AG04450 (cell line): Measurements from ENCODE around the gene ANKRD13A. TPM values are rescaled to one million over a fixed set of nuclear protein-coding genes. Genes with fewer than 3 reads are reported as not detected.
"Not testable (repeated sequence)": the region's sequence is repeated elsewhere in the genome, so short reads cannot be mapped to it uniquely, and the experiment has no call there.

ENCODE experiments used
- CTCF ChIA-PET: fragments of 300-600, 350-600 bp; formaldehyde crosslinking; extraction: SDS; loops from one replicate; lab custom pipeline; 2022; ENCODE audit warnings: antibody characterized with exemption, inconsistent platforms; lab: Charles Lee
- POLR2A ChIA-PET: fragments of 350-600 bp; formaldehyde crosslinking; extraction: SDS; loops from one replicate; lab custom pipeline; 2021; ENCODE audit warnings: antibody characterized with exemption, inconsistent platforms; lab: Yijun Ruan, JAX
- DNase-seq: peaks from one replicate; pipeline ENCODE4 v3.0.0-alpha.2; 2011; ENCODE audit warnings: low read depth, low spot score
- H3K27ac ChIP-seq: one replicate; pipeline ENCODE4 v1.5.1; 2012; ENCODE audit warnings: low read depth, low read length, control low read depth
- H3K27me3 ChIP-seq: one replicate; pipeline ENCODE4 v1.6.0; 2012; ENCODE audit warnings: low read length; ENCODE audit not compliant: control insufficient read depth, insufficient read depth
- H3K4me3 ChIP-seq: 2 replicates; pipeline ENCODE4 v1.5.1; 2011; ENCODE audit warnings: mild to moderate bottlenecking, low read depth, low read length, control low read depth
- H3K9me3 ChIP-seq: 2 replicates; pipeline ENCODE4 v1.5.1; 2012; ENCODE audit warnings: low read length; ENCODE audit not compliant: control insufficient read depth, insufficient read depth
- polyA plus RNA-seq: library from polyadenylated mRNA; depleted of rRNA; stranded (reverse); fragments of >200 nt; gene quantifications from 2 replicates; pipeline ENCODE4 v1.2.3, GENCODE V29; 2011
- TF ChIP-seq, protein P1 (sequence below): IDR thresholded peaks from 2 replicates; pipeline ENCODE4 v1.5.1; 2011; ENCODE audit warnings: low read depth, low read length, control low read depth, inconsistent platforms

The ANKRD13A gene
- polyA plus RNA-seq, 1 experiment: 246 TPM

DNA sequence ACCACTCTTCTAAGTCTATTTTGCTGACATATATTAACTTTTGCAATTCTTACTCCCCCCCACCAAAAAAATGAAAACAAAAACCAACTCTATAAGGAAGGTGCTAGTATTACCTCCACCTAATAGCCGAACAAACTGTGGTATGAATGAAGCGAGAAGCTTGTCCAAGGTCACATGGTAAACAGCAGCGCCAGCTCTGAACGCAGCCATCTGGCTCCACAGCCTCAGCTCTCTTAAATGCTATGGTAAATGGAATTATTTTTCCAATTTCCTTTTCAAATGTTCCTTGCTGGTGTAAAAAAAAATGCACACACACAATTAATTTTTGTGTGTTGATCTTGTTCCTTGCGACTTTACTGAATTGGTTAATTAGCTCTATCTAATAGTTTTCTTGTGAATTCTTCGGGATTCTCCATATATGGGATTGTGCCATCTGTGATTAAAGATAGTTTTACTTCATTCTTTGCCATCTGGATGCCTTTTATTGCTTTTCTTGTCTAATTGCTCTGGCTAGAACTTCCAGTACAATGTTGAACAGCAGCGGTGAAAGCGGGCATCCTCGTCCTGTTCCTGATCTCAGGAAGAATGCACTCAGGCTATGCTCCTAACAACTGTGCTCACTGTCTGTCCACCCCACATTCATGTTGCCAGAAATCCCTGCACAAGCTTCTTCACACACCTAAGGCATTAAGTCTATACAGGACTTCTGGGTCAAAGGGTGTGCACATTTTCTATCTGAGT lies 59.8 kb downstream of the ANKRD13A start:
- Histone ChIP-seq H3K9me3 (no peaks in the 10 kb centered on the region), H3K4me3 (no peak overlapping the region), H3K27me3 (no peaks in the 10 kb centered on the region), H3K27ac (no peak overlapping the region)
- DNase-seq: no peak
- CTCF ChIA-PET: interaction anchor here (1.2 kb wide), 1 partner anchor 35 kb away, joined by 4 read pairs; no protein-coding TSS in a partner anchor
- TF ChIP-seq, protein P1, sequence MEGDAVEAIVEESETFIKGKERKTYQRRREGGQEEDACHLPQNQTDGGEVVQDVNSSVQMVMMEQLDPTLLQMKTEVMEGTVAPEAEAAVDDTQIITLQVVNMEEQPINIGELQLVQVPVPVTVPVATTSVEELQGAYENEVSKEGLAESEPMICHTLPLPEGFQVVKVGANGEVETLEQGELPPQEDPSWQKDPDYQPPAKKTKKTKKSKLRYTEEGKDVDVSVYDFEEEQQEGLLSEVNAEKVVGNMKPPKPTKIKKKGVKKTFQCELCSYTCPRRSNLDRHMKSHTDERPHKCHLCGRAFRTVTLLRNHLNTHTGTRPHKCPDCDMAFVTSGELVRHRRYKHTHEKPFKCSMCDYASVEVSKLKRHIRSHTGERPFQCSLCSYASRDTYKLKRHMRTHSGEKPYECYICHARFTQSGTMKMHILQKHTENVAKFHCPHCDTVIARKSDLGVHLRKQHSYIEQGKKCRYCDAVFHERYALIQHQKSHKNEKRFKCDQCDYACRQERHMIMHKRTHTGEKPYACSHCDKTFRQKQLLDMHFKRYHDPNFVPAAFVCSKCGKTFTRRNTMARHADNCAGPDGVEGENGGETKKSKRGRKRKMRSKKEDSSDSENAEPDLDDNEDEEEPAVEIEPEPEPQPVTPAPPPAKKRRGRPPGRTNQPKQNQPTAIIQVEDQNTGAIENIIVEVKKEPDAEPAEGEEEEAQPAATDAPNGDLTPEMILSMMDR: no peak
- POLR2A ChIA-PET: no interaction called here

DNA sequence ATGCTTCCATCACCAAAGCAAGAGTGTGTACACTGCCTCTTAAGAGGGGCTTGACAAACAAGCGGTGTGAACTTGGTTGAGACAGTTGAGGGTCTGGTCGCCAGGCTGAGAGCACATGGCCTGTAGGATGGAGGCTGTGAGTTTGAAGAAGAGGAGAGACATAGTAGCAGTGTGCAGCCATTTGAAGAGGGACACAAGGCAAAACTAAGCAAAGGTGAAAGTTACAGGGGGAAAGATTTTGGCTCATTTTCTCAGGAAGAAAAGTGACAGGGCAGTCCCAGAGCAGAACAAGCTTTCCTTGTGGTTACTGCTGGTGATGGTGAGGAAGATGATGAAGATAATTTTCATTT lies 60.4 kb downstream of the ANKRD13A start:
- no peak overlapping the region for H3K27ac ChIP-seq
- H3K27me3 ChIP-seq: no peaks in the 10 kb centered on the region
- H3K9me3 ChIP-seq: no peaks in the 10 kb centered on the region
- TF ChIP-seq, protein P1: no peak
- ChIA-PET CTCF (interaction anchor here (1.2 to 1.8 kb wide), 2 partner anchors 36 to 371 kb away, joined by 4 to 7 read pairs; no protein-coding TSS in a partner anchor), POLR2A (no interaction called here)
- H3K4me3 ChIP-seq: no peak overlapping the region
- no peak for DNase-seq

DNA sequence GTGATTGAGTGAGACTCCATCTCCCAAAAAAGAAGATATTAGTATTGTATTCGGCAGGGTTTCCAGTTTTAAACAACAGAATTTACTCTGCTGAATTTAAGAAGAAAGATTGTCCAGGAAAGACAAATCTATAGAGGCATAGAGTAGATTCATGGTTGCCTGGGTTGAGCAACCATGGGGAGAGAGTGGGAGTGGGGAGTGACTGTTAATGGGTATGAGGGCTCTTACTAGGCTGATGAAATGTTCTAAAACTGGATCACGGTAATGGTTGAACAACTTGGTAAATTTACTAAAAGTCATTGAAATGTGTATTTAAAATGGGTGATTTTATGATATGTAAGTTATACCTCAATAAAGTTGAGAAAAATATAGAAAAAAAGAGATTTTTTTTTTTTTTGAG lies 63.0 kb downstream of the ANKRD13A start:
- Histone ChIP-seq H3K9me3 (no peaks in the 10 kb centered on the region; the same call in 1 of the 2 replicates), H3K27ac (no peak overlapping the region), H3K4me3 (no peak overlapping the region), H3K27me3 (no peaks in the 10 kb centered on the region)
- ChIA-PET CTCF (no interaction called here), POLR2A (no interaction called here)
- DNase-seq: no peak
- TF ChIP-seq, protein P1: no peak

DNA sequence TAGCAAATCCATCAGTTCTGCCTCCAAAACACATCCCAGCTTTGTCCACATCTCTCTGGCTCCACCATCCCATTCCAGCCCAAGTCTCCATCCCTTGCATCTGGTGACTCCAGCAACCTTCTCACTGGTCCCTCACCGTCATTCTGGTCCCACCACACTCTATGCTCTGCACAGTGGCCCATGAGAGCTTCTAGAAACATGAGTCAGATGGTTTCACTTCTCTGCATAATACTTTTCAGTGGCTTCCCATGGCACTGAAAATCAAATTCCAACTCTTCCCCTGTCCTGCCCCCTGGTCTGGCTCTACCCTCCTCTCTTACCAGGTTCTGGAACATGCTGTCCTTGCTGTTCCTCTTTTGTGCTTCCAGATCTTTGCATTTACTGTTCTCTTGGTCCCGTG lies 66.3 kb downstream of the ANKRD13A start:
- POLR2A ChIA-PET: no interaction called here
- Histone ChIP-seq H3K9me3 (peaks cover 3% of the 10 kb centered on the region), H3K4me3 (no peak overlapping the region), H3K27ac (no peak overlapping the region), H3K27me3 (no peaks in the 10 kb centered on the region)
- no peak for DNase-seq
- TF ChIP-seq, protein P1: no peak
- CTCF ChIA-PET: no interaction called here

DNA sequence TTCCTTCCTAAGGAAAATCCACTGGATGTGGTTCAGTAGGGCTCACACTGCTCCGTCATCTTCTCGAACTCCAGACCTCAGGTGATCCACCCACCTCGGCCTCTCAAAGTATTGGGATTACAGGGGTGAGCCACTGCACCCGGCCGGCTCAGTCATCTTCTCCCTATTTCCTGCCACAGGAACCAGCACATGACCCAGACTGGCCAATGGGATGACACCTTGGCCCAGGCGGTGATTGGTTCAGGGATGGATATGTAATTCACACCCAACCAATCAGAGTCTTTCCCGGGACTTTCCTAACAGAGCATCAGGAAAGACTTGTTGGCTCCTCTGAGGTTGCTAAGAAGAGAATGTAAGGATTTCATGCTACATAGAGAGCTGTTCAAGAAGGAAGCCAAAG lies 68.3 kb downstream of the ANKRD13A start:
- Histone ChIP-seq H3K27ac (no peak overlapping the region), H3K4me3 (no peak overlapping the region), H3K27me3 (no peaks in the 10 kb centered on the region), H3K9me3 (peaks cover 3% of the 10 kb centered on the region)
- POLR2A ChIA-PET: no interaction called here
- no peak for DNase-seq
- CTCF ChIA-PET: no interaction called here
- TF ChIP-seq, protein P1: no peak

DNA sequence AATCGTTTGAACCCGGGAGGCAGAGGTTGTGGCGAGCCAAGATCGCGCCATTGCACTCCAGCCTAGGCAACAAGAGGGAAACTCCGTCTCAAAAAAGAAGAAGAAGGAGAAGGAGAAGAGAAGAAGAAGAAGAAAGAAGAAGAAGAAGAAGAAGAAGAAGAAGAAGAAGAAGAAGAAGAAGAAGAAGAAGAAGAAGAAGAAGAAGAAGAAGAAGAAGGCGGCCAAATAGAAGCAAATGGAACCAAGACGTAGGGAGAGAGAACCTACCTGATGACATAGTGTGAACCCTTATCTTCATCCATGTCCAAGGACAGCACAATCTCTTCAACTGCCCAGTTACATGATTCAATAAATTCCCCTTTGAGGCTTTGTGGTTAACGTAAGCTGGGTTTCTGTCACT lies 68.9 kb downstream of the ANKRD13A start:
- H3K27me3 ChIP-seq, H3K9me3 ChIP-seq, H3K27ac ChIP-seq, CTCF ChIA-PET, POLR2A ChIA-PET, H3K4me3 ChIP-seq, DNase-seq: not testable (repeated sequence)
